A549 (cell line): ENCODE data around the gene FRMD1.

Experiments used
- BHLHE40 ChIP-seq: IDR thresholded peaks from 2 replicates; pipeline ENCODE4 v1.6.1; 2012; ENCODE audit warnings: low read depth, low read length, inconsistent platforms
- CEBPB ChIP-seq, 2 experiments: fragments of >200 bp in 1 of 2; sonication (Bioruptor Twin) in 1 of 2; formaldehyde crosslinking in 1 of 2; IDR thresholded peaks; 2 replicates each; pipeline ENCODE4 v1.6.1; 2012 to 2016
- CHD2 ChIP-seq: fragments of 150-350 bp; IDR thresholded peaks from 2 replicates; pipeline ENCODE4 v1.6.1; 2014; ENCODE audit warnings: low read length; ENCODE audit not compliant: partially characterized antibody
- CHD4 ChIP-seq: fragments of 200-600 bp; sonication (generic); IDR thresholded peaks from 2 replicates; pipeline ENCODE4 v1.6.1; 2016; ENCODE audit warnings: antibody characterized with exemption, mild to moderate bottlenecking, borderline replicate concordance
- HOXA7 ChIP-seq: fragments of 250-450 bp; sonication (Bioruptor Pico); IDR thresholded peaks from 2 replicates; pipeline ENCODE4 v1.5.0; 2020; ENCODE audit warnings: mild to moderate bottlenecking, moderate library complexity
- MAZ ChIP-seq: fragments of 150-350 bp; IDR thresholded peaks from 2 replicates; pipeline ENCODE4 v1.6.1; 2014; ENCODE audit warnings: antibody characterized with exemption, low read depth, low read length, borderline replicate concordance
- NR3C1 ChIP-seq: fragments of >200 bp; sonication (Bioruptor Twin); formaldehyde crosslinking; IDR thresholded peaks from 3 replicates; pipeline ENCODE4 v1.6.1; 2017
- POLR2A ChIP-seq: IDR thresholded peaks from 2 replicates; pipeline ENCODE4 v1.6.1; 2012; ENCODE audit warnings: mild to moderate bottlenecking, low read length
- RAD21 ChIP-seq, 2 experiments: fragments of >200 bp in 1 of 2; sonication (Bioruptor Twin) in 1 of 2; formaldehyde crosslinking in 1 of 2; IDR thresholded peaks in 1 of 2; conservative IDR thresholded peaks in 1 of 2; 2 replicates in 1 of 2; 3 replicates in 1 of 2; pipeline ENCODE4 v1.6.1; 2012 to 2018; ENCODE audit warnings: inconsistent platforms in 1 of 2
- SMC3 ChIP-seq: fragments of >200 bp; sonication (Bioruptor Twin); formaldehyde crosslinking; IDR thresholded peaks from 3 replicates; pipeline ENCODE4 v1.6.1; 2018; ENCODE audit warnings: inconsistent platforms
- TF ChIP-seq, protein P1 (sequence below): fragments of >200 bp; sonication (Bioruptor Twin); formaldehyde crosslinking; IDR thresholded peaks from 3 replicates; pipeline ENCODE4 v1.5.1; 2016
- TF ChIP-seq, protein P2 (sequence below): fragments of 200-600 bp; sonication (generic); IDR thresholded peaks from 2 replicates; pipeline ENCODE4 v1.6.1; 2016; ENCODE audit warnings: antibody characterized with exemption, mild to moderate bottlenecking, moderate library complexity
- TF ChIP-seq, protein P3 (sequence below): IDR thresholded peaks from 2 replicates; pipeline ENCODE4 v1.6.1; 2012

DNA sequence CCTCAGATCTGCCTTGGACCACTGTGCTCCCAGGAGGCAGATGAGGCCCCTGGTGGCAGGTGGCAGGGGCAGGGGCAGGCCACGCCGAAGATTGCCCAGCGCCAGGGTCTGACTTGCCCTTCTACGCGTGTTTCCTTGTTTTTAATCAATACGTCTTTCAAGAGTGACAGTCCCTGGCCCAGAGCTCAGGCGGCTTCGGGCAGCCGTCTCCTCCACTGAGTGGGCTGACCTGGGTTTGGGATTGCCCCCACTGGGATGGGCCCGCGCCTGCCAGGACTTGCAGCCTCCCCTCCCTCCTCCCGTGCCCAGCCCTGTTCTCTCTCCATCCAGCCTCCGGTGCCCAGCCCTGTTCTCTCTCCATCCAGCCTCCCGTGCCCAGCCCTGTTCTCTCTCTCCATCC, 21.2 kb downstream of the FRMD1 start:
- no peak for TF ChIP-seq NR3C1
- TF ChIP-seq CHD4, result no peak
- TF ChIP-seq BHLHE40, result no peak
- no peak for TF ChIP-seq MAZ
- no peak for TF ChIP-seq POLR2A
- TF ChIP-seq SMC3, result no peak
- TF ChIP-seq, protein P1, sequence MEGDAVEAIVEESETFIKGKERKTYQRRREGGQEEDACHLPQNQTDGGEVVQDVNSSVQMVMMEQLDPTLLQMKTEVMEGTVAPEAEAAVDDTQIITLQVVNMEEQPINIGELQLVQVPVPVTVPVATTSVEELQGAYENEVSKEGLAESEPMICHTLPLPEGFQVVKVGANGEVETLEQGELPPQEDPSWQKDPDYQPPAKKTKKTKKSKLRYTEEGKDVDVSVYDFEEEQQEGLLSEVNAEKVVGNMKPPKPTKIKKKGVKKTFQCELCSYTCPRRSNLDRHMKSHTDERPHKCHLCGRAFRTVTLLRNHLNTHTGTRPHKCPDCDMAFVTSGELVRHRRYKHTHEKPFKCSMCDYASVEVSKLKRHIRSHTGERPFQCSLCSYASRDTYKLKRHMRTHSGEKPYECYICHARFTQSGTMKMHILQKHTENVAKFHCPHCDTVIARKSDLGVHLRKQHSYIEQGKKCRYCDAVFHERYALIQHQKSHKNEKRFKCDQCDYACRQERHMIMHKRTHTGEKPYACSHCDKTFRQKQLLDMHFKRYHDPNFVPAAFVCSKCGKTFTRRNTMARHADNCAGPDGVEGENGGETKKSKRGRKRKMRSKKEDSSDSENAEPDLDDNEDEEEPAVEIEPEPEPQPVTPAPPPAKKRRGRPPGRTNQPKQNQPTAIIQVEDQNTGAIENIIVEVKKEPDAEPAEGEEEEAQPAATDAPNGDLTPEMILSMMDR, result no peak
- TF ChIP-seq CEBPB (IDR thresholded peaks at IDR 0.05), result no peak
- TF ChIP-seq CHD2, result no peak
- TF ChIP-seq HOXA7 (CRISPR knock-in tag), result no peak
- TF ChIP-seq RAD21 (conservative IDR thresholded peaks at IDR 0.05 in 1 of 2, IDR thresholded peaks at IDR 0.05 in 1 of 2), result no peak
- TF ChIP-seq, protein P2, sequence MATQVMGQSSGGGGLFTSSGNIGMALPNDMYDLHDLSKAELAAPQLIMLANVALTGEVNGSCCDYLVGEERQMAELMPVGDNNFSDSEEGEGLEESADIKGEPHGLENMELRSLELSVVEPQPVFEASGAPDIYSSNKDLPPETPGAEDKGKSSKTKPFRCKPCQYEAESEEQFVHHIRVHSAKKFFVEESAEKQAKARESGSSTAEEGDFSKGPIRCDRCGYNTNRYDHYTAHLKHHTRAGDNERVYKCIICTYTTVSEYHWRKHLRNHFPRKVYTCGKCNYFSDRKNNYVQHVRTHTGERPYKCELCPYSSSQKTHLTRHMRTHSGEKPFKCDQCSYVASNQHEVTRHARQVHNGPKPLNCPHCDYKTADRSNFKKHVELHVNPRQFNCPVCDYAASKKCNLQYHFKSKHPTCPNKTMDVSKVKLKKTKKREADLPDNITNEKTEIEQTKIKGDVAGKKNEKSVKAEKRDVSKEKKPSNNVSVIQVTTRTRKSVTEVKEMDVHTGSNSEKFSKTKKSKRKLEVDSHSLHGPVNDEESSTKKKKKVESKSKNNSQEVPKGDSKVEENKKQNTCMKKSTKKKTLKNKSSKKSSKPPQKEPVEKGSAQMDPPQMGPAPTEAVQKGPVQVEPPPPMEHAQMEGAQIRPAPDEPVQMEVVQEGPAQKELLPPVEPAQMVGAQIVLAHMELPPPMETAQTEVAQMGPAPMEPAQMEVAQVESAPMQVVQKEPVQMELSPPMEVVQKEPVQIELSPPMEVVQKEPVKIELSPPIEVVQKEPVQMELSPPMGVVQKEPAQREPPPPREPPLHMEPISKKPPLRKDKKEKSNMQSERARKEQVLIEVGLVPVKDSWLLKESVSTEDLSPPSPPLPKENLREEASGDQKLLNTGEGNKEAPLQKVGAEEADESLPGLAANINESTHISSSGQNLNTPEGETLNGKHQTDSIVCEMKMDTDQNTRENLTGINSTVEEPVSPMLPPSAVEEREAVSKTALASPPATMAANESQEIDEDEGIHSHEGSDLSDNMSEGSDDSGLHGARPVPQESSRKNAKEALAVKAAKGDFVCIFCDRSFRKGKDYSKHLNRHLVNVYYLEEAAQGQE, result no peak
- TF ChIP-seq, protein P3, sequence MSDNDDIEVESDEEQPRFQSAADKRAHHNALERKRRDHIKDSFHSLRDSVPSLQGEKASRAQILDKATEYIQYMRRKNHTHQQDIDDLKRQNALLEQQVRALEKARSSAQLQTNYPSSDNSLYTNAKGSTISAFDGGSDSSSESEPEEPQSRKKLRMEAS, result no peak
